Measurements from ENCODE around the gene SH3BP1. TPM values are rescaled to one million over a fixed set of nuclear protein-coding genes. Genes with fewer than 3 reads are reported as not detected.
A peak's percentile ranks its signal among the peaks of the same experiment; 100 is the strongest.

SH3BP1 gene
- polyA plus RNA-seq, 1 donor, result 59.4 TPM

DNA sequence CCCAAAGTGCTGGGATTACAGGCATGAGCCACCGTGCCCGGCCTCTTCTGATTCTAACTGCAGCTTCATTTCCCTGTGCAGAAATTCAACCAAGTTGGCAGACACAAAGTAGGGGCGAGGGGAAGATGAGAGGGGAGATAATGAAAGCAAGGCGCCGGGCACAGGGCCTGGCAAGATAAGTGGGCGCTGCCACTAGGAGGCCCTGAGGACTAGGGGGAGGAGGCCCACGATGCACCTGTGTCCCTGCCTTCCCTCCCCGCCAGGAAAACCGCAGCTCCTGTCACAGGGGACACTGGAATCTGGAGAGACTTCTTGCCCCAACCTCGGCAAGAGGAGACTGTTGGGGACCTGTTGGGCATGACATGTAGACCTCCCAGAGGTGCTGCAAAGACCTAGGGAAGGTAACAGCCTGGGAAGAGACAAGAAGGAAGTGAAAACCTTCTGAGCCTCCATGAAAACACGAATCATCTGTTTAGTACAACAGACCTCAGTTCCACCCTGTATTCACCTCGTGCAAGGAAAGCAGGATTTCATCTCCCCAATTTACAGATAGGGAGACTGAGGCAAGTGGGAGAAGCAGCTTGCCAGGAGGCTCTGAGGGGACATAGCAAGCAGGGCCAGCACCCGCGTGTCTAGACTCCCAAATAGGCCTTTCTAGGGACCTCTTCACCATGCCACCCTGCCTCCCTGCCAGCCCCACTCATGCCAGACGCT, 32.9 kb downstream of the SH3BP1 start:
- no peak for DNase-seq
- peaks cover 18% of the 10 kb centered on the region for H3K4me1 ChIP-seq (ENCODE audit: control insufficient read depth, insufficient read depth, low read length)
- no peaks in the 10 kb centered on the region for H3K9me3 ChIP-seq (ENCODE audit: control insufficient read depth, low read depth, low read length)
- no peak overlapping the region for H3K27ac ChIP-seq (ENCODE audit: low read length)
- no peaks in the 10 kb centered on the region for H3K27me3 ChIP-seq (ENCODE audit: control insufficient read depth, insufficient read depth, low read length)
- H3K36me3 ChIP-seq (ENCODE audit: control insufficient read depth, insufficient read depth, low read length), result peaks cover 2% of the 10 kb centered on the region
- H3K4me3 ChIP-seq (ENCODE audit: low read length), result no peak overlapping the region
- WGBS (ENCODE audit: insufficient coverage, low lambda C conversion rate), result no CpG with 5 or more reads among the region's 15 CpGs

DNA sequence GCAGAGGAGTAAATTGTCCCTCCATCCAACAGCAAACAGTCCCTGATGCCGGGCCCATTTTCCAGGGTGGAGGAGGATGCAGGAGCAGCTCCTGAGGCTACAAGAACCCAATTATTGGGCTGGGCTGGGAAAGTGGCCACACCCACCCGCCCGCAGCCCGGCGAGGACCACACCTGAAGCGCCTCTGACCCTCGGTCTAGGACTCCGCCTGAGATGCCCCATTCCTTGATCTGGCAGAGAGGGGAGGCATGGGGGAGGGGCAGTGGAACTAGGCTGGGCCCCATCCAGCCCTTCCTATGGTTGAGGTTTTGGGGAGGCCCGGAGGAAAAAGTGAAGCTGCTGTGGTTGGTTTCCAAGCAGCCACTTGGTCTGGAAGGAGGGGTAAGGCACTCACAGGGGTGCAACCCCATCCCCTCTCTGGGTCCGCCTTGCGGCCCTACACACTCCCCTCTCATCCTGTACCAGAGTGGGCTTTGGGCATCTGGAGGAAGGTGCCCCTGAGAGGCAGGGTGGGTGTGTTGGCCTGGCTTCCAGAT, 33.5 kb downstream of the SH3BP1 start:
- Histone ChIP-seq H3K4me1 (ENCODE audit: control insufficient read depth, insufficient read depth, low read length) (peaks cover 19% of the 10 kb centered on the region), H3K4me3 (ENCODE audit: low read length) (no peak overlapping the region), H3K36me3 (ENCODE audit: control insufficient read depth, insufficient read depth, low read length) (peaks cover 2% of the 10 kb centered on the region), H3K9me3 (ENCODE audit: control insufficient read depth, low read depth, low read length) (no peaks in the 10 kb centered on the region), H3K27ac (ENCODE audit: low read length) (no peak overlapping the region), H3K27me3 (ENCODE audit: control insufficient read depth, insufficient read depth, low read length) (no peaks in the 10 kb centered on the region)
- no peak for DNase-seq
- WGBS (ENCODE audit: insufficient coverage, low lambda C conversion rate), result no CpG with 5 or more reads among the region's 11 CpGs

GRCh38 chr22:37674248-37674647, 34.8 kb downstream of the SH3BP1 start:
- peaks cover 5% of the 10 kb centered on the region for H3K36me3 ChIP-seq (ENCODE audit: control insufficient read depth, insufficient read depth, low read length)
- peaks cover 19% of the 10 kb centered on the region for H3K4me1 ChIP-seq (ENCODE audit: control insufficient read depth, insufficient read depth, low read length)
- DNase-seq, result no peak
- H3K27me3 ChIP-seq (ENCODE audit: control insufficient read depth, insufficient read depth, low read length), result no peaks in the 10 kb centered on the region
- no peak overlapping the region for H3K4me3 ChIP-seq (ENCODE audit: low read length)
- H3K9me3 ChIP-seq (ENCODE audit: control insufficient read depth, low read depth, low read length), result no peaks in the 10 kb centered on the region
- WGBS (ENCODE audit: insufficient coverage, low lambda C conversion rate), result no CpG with 5 or more reads among the region's 12 CpGs
- H3K27ac ChIP-seq (ENCODE audit: low read length), result peak overlapping the region; percentile 89

DNA sequence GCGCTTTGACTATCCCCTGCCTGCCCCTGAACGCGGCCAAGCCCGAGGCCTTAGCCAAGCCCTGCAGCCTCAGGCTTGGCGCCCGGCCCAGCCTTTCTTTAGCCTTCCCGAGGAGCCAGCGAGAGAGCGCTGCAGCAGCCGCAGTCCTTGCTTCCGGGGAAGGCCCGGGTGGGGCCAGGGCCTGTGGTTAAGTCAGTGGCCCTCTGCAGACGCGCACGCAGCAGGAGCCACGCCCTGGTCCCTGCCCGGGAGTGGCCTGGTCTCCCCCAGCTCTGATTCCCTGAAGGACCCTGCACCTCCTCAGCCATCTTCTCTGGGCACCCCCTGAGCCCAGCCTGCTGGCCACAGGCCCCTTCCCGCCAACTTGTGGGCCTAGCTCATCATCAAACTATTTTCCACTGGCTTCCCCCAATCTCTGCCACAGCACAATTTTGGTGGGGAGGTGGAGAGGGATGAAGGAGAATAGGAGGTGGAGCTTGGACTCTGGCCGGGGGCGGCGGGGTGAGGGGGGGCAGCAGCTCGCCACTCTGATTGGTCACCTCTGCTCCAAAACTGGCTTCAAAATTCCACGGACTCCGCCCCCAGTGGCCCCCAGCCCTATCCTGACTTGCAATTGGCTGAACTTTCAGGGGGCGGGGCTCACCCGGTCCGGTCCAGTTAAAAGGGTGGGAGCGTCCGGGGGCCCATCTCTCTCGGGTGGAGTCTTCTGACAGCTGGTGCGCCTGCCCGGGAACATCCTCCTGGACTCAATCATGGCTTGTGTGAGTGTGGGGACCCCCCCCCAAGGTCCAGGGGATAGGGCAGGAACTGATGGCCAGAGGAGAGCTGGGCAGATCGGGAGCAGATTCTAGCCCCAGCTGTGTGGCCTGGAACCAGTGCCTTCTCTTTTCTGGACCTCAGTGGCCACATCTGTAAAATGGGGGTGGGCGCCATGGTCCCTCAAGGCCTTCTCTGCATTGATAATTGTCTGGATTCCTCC, 35.8 kb downstream of the SH3BP1 start, which contains the start of gene LGALS1:
Gene LGALS1, plus strand, starts transcription at position 686 of the 979 bp plus-strand sequence. Its CDS starts 67 bp downstream, at position 753.
- Histone ChIP-seq H3K36me3 (ENCODE audit: control insufficient read depth, insufficient read depth, low read length) (peaks cover 9% of the 10 kb centered on the region), H3K4me1 (ENCODE audit: control insufficient read depth, insufficient read depth, low read length) (peaks cover 19% of the 10 kb centered on the region), H3K27me3 (ENCODE audit: control insufficient read depth, insufficient read depth, low read length) (no peaks in the 10 kb centered on the region), H3K4me3 (ENCODE audit: low read length) (peak within 1 kb of the TSS; percentile 52), H3K27ac (ENCODE audit: low read length) (peak within 1 kb of the TSS; percentile 89), H3K9me3 (ENCODE audit: control insufficient read depth, low read depth, low read length) (peaks cover 3% of the 10 kb centered on the region)
- WGBS (ENCODE audit: insufficient coverage, low lambda C conversion rate), result no CpG with 5 or more reads among the region's 34 CpGs
- DNase-seq, result peak; percentile 85 to 91

- Histone ChIP-seq H3K27me3 (ENCODE audit: control insufficient read depth, insufficient read depth, low read length) (no peaks in the 10 kb centered on the region), H3K27ac (ENCODE audit: low read length) (peak overlapping the region; percentile 89), H3K4me1 (ENCODE audit: control insufficient read depth, insufficient read depth, low read length) (peaks cover 22% of the 10 kb centered on the region), H3K4me3 (ENCODE audit: low read length) (peak overlapping the region; percentile 52), H3K9me3 (ENCODE audit: control insufficient read depth, low read depth, low read length) (peaks cover 3% of the 10 kb centered on the region), H3K36me3 (ENCODE audit: control insufficient read depth, insufficient read depth, low read length) (peaks cover 9% of the 10 kb centered on the region)
- no peak for DNase-seq
- no CpG with 5 or more reads among the region's 17 CpGs for WGBS (ENCODE audit: insufficient coverage, low lambda C conversion rate)
These were observed 36.7 kb downstream of the SH3BP1 start for GRCh38 chr22:37675930-37676735.

DNA sequence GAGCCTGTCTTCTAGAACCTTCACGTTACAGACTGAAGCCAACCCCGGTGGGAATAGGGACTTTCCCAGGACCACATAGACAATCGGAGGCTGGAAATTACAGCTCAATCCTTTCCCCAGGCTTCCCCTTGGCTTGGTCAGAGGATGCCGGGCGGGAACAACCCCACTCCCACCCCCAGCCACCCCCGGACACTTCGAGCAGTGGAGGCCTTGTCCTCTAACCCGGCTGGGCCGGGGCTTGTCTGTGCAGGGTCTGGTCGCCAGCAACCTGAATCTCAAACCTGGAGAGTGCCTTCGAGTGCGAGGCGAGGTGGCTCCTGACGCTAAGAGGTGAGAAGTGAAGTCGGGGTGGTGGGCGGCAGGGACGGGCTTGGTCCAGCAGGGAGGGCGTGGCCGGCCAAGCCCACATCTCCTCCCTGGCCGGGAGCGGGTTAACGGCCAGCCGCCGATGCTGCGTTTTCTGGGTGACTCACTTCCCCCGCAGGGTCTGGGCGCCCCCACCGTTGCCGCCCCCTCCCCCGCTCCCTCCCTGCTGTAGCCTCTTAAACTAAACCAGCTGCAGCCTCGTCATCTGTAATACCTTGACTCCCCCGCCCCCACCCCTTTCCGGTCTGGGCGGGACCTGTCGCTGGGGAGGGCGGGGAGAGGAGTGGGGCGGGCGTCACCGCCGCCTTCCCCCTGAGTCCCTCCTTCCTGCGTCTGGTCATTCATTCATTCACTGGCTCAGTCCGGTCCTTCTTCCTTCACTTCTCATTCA, 37.4 kb downstream of the SH3BP1 start:
- peaks cover 26% of the 10 kb centered on the region for H3K4me1 ChIP-seq (ENCODE audit: control insufficient read depth, insufficient read depth, low read length)

GRCh38 chr22:37677493-37677974, 38.1 kb downstream of the SH3BP1 start:
- Histone ChIP-seq H3K4me3 (ENCODE audit: low read length) (peak overlapping the region; percentile 52), H3K36me3 (ENCODE audit: control insufficient read depth, insufficient read depth, low read length) (peaks cover 9% of the 10 kb centered on the region), H3K27ac (ENCODE audit: low read length) (no peak overlapping the region), H3K9me3 (ENCODE audit: control insufficient read depth, low read depth, low read length) (peaks cover 3% of the 10 kb centered on the region), H3K27me3 (ENCODE audit: control insufficient read depth, insufficient read depth, low read length) (no peaks in the 10 kb centered on the region), H3K4me1 (ENCODE audit: control insufficient read depth, insufficient read depth, low read length) (peaks cover 26% of the 10 kb centered on the region)
- 80% methylated on average over 1 of the region's 15 CpGs for WGBS (ENCODE audit: insufficient coverage, low lambda C conversion rate)
- DNase-seq, result no peak

More for the DNA sequence above, 37.4 kb downstream of the SH3BP1 start:
- peak; percentile 82 to 87 for DNase-seq
- Histone ChIP-seq H3K36me3 (ENCODE audit: control insufficient read depth, insufficient read depth, low read length) (peaks cover 9% of the 10 kb centered on the region), H3K9me3 (ENCODE audit: control insufficient read depth, low read depth, low read length) (peaks cover 3% of the 10 kb centered on the region), H3K4me3 (ENCODE audit: low read length) (peak overlapping the region; percentile 52), H3K27me3 (ENCODE audit: control insufficient read depth, insufficient read depth, low read length) (no peaks in the 10 kb centered on the region), H3K27ac (ENCODE audit: low read length) (peak overlapping the region; percentile 89)
- WGBS (ENCODE audit: insufficient coverage, low lambda C conversion rate), result no CpG with 5 or more reads among the region's 42 CpGs

- Histone ChIP-seq H3K4me3 (ENCODE audit: low read length) (no peak overlapping the region), H3K4me1 (ENCODE audit: control insufficient read depth, insufficient read depth, low read length) (peaks cover 26% of the 10 kb centered on the region), H3K36me3 (ENCODE audit: control insufficient read depth, insufficient read depth, low read length) (peaks cover 9% of the 10 kb centered on the region), H3K27ac (ENCODE audit: low read length) (no peak overlapping the region), H3K27me3 (ENCODE audit: control insufficient read depth, insufficient read depth, low read length) (no peaks in the 10 kb centered on the region), H3K9me3 (ENCODE audit: control insufficient read depth, low read depth, low read length) (peaks cover 3% of the 10 kb centered on the region)
- DNase-seq, result no peak
- no CpG with 5 or more reads among the region's 18 CpGs for WGBS (ENCODE audit: insufficient coverage, low lambda C conversion rate)
These were observed 38.9 kb downstream of the SH3BP1 start for GRCh38 chr22:37678372-37678771.

GRCh38 chr22:37679670-37680069, 40.2 kb downstream of the SH3BP1 start:
- WGBS (ENCODE audit: insufficient coverage, low lambda C conversion rate), result no CpG with 5 or more reads among the region's 8 CpGs
- Histone ChIP-seq H3K4me1 (ENCODE audit: control insufficient read depth, insufficient read depth, low read length) (peaks cover 24% of the 10 kb centered on the region), H3K27ac (ENCODE audit: low read length) (no peak overlapping the region)

More at GRCh38 chr22:37679670-37680069, 40.2 kb downstream of the SH3BP1 start:
- Histone ChIP-seq H3K9me3 (ENCODE audit: control insufficient read depth, low read depth, low read length) (peaks cover 3% of the 10 kb centered on the region), H3K36me3 (ENCODE audit: control insufficient read depth, insufficient read depth, low read length) (peaks cover 9% of the 10 kb centered on the region), H3K27me3 (ENCODE audit: control insufficient read depth, insufficient read depth, low read length) (no peaks in the 10 kb centered on the region), H3K4me3 (ENCODE audit: low read length) (no peak overlapping the region)
- DNase-seq, result no peak

All from large intestine (tissue), 3 donors.